ENCODE results near the gene CLDND2. TPM values are rescaled to one million over a fixed set of nuclear protein-coding genes. Genes with fewer than 3 reads are reported as not detected.

The CLDND2 gene
- total RNA-seq, 5 donors from 2014 or later (not counting 1 experiment from before 2014, with no cell fraction given), result 2.0 to 8.5 (median 5.8) TPM

DNA sequence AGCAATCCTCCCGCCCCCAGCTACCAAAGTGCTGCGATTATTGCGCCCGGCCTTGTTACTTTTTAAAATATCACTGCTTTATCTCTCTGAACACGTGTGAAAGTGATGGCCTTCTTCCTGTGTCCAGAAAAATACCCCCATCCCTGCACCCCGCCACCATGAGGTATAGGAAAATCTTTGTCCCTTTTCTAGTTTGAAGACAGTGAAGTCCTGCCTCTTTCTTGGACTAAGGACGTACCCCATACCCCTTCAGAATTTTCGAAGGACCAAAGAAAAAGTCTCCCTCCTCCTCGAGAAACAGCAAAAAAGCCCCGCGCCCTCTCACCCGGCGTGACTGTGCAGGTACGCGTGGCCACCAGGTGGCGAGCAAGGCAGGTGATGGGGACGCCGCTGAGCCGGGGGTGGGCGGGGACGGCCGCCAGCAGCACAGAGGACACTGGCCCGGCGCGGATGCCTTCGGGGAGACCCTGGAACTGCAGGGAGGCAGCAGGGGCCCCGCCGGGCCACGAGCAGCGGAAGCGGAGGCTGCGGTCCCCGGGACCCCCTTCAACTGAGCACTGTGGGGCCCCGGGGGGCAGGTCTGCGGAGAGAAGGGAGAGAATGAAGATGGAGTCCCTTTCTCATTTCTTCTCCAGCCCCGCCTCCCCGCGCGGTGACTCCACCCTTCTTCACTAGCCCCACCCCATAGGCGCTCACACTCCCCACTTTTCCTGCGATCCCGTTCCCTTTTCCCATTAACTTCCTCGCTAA lies 30.1 kb downstream of the CLDND2 start:
- POLR2A ChIA-PET, result no interaction called here

DNA sequence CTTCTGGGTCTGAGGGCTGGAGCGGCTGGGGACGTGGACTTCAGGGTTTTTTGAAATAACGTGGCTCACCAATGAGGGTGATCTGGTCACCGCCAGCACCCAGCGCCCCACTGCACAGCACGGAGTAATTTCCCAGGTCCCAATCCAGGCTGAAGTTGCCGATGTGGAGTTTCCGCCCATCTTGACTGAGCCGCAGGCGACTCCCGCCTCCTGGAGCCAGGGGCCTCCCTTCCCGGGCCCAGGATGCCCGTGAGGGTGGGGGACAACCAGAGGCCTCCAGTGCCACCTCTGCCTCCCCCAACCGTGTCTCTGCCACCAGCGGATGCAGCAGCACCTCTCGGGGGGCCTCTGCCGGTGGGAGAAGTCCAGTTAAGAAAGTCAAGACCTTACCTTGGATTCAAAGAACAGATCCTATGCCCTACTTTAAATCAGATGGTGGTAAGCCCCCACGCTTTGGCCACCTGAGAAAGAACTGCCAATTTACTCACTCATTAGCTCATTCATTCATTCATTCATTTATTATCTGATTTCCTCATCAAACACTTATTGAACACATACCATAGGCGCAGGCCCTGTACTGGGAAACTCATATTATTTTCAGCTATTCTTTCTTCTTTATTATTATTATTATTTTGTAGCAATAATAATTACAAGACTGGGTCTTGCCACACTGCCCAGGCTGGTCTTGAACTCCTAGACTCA lies 30.8 kb downstream of the CLDND2 start:
- Histone ChIP-seq H3K36me3 (ENCODE audit: control insufficient read depth in 2 of 2, extremely low read depth in 1 of 2, insufficient read depth in 1 of 2, low read length in 1 of 2) (no peaks in the 10 kb centered on the region), H3K9me3 (no peaks in the 10 kb centered on the region), H3K27me3 (replicated peaks in 1 of 2; ENCODE audit: control insufficient read depth in 2 of 2, extremely low read depth in 1 of 2, insufficient read depth in 2 of 2, low read length in 1 of 2) (peaks cover 0 to 26% of the 10 kb centered on the region in 2 experiments), H3K4me1 (ENCODE audit: control insufficient read depth in 1 of 2, extremely low read depth in 1 of 2, insufficient read depth in 2 of 2, low read length in 2 of 2) (peaks cover 2 to 24% of the 10 kb centered on the region in 2 experiments), H3K4me3 (ENCODE audit: control insufficient read depth in 1 of 2, extremely low read depth in 1 of 2, low read length in 1 of 2) (no peak overlapping the region), H3K27ac (ENCODE audit: low read length) (no peak overlapping the region)
- peaks cover 4 to 12% of the 10 kb centered on the region in 2 donors for H3K27me3 Mint-ChIP-seq
- H3K9me3 Mint-ChIP-seq, result no peaks in the 10 kb centered on the region
- POLR2A ChIA-PET, result no interaction called here
- H3K4me1 Mint-ChIP-seq, result peaks cover 9 to 22% (median 16%) of the 10 kb centered on the region in 3 donors
- DNase-seq, result no peak
- no peaks in the 10 kb centered on the region for H3K36me3 Mint-ChIP-seq
- 94% methylated on average over 13 of the region's 19 CpGs for WGBS (ENCODE audit: insufficient coverage)
- peak overlapping the region in 2 of 3 donors; percentile 85 to 89 for H3K4me3 Mint-ChIP-seq
- CTCF ChIA-PET, result interaction anchor here (0.6 to 0.9 kb wide), 2 partner anchors 70 to 84 kb away, joined by 5 to 9 read pairs; no protein-coding TSS in a partner anchor
- ATAC-seq (replicated peaks in 1 of 4), result no peak
- no peak overlapping the region for H3K27ac Mint-ChIP-seq

More for the DNA sequence above, 30.1 kb downstream of the CLDND2 start:
- 0% methylated on average over 35 of the region's 43 CpGs for WGBS (ENCODE audit: insufficient coverage)
- peak overlapping the region in 1 of 2 donors; percentile 4 for H3K27ac Mint-ChIP-seq
- peaks cover 9 to 22% (median 16%) of the 10 kb centered on the region in 3 donors for H3K4me1 Mint-ChIP-seq
- H3K4me1 ChIP-seq (ENCODE audit: control insufficient read depth in 1 of 2, extremely low read depth in 1 of 2, insufficient read depth in 2 of 2, low read length in 2 of 2), result peaks cover 2 to 24% of the 10 kb centered on the region in 2 experiments
- H3K4me3 ChIP-seq (ENCODE audit: control insufficient read depth in 1 of 2, extremely low read depth in 1 of 2, low read length in 1 of 2), result peak overlapping the region; percentile 61 to 63
- H3K9me3 ChIP-seq, result no peaks in the 10 kb centered on the region
- CTCF ChIA-PET, result interaction anchor here (0.6 to 1.1 kb wide), 3 partner anchors 27 to 84 kb away, joined by 4 to 9 read pairs (median 5); no protein-coding TSS in a partner anchor
- peak overlapping the region; percentile 79 to 89 (median 85) for H3K4me3 Mint-ChIP-seq
- no peaks in the 10 kb centered on the region for H3K36me3 Mint-ChIP-seq
- ATAC-seq (replicated peaks in 1 of 4) (peak; percentile 78 to 88 (median 83)), DNase-seq (peak; percentile 65 to 91 (median 83))
- H3K27me3 ChIP-seq (replicated peaks in 1 of 2; ENCODE audit: control insufficient read depth in 2 of 2, extremely low read depth in 1 of 2, insufficient read depth in 2 of 2, low read length in 1 of 2), result peaks cover 0 to 25% of the 10 kb centered on the region in 2 experiments
- peaks cover 4 to 12% of the 10 kb centered on the region in 2 donors for H3K27me3 Mint-ChIP-seq
- no peak overlapping the region for H3K27ac ChIP-seq (ENCODE audit: low read length)
- no peaks in the 10 kb centered on the region for H3K9me3 Mint-ChIP-seq
- no peaks in the 10 kb centered on the region for H3K36me3 ChIP-seq (ENCODE audit: control insufficient read depth in 2 of 2, extremely low read depth in 1 of 2, insufficient read depth in 1 of 2, low read length in 1 of 2)

DNA sequence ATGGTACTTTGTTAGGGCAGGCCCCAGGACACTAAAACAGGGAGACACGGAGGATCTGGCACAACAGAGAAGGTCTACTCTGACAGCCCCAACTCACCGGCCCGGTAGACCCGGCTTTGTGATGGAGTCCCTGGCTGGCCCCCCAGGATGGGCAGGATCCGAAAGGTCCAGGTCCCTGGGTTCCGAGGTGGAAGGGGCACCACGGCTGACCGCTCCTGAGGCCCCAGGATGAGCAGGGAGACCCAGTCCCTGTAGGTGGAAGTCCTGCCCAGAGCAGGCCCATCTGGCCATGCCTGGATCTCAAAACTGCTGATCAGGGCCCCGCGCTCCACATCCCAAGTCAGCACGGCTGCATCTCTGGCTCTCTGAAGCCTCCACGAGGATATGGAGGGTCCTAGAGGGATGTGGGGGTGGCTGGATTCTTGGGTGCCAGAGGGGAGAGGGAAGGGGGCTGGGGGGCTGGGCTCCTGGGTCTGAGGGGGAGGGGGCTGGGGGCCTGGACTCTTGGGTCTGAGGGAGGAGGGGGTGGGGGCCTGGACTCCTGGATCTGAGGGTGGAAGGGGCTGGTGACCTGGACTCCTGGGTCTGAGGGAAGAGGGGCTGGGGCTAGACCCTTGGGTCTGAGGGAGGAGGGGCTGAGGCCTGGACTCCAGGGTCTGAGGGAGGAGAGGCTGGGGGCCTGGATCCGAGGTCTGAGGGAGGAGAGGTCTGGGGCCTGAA lies 31.5 kb downstream of the CLDND2 start:
- Mint-ChIP-seq H3K4me3 (no peak overlapping the region), H3K4me1 (peaks cover 9 to 22% (median 14%) of the 10 kb centered on the region in 3 donors), H3K27ac (no peak overlapping the region), H3K27me3 (peaks cover 4 to 12% of the 10 kb centered on the region in 2 donors), H3K9me3 (no peaks in the 10 kb centered on the region), H3K36me3 (no peaks in the 10 kb centered on the region)
- no peak overlapping the region for H3K4me3 ChIP-seq (ENCODE audit: control insufficient read depth in 1 of 2, extremely low read depth in 1 of 2, low read length in 1 of 2)
- ChIA-PET POLR2A (no interaction called here), CTCF (no interaction called here)
- WGBS (ENCODE audit: insufficient coverage), result 93% methylated on average over 12 of the region's 13 CpGs
- H3K4me1 ChIP-seq (ENCODE audit: control insufficient read depth in 1 of 2, extremely low read depth in 1 of 2, insufficient read depth in 2 of 2, low read length in 2 of 2), result peaks cover 2 to 24% of the 10 kb centered on the region in 2 experiments
- no peak overlapping the region for H3K27ac ChIP-seq (ENCODE audit: low read length)
- no peak for DNase-seq
- no peaks in the 10 kb centered on the region for H3K9me3 ChIP-seq
- H3K27me3 ChIP-seq (replicated peaks in 1 of 2; ENCODE audit: control insufficient read depth in 2 of 2, extremely low read depth in 1 of 2, insufficient read depth in 2 of 2, low read length in 1 of 2), result peaks cover 0 to 29% of the 10 kb centered on the region in 2 experiments
- ATAC-seq (replicated peaks in 1 of 4), result no peak
- no peaks in the 10 kb centered on the region for H3K36me3 ChIP-seq (ENCODE audit: control insufficient read depth in 2 of 2, extremely low read depth in 1 of 2, insufficient read depth in 1 of 2, low read length in 1 of 2)

DNA sequence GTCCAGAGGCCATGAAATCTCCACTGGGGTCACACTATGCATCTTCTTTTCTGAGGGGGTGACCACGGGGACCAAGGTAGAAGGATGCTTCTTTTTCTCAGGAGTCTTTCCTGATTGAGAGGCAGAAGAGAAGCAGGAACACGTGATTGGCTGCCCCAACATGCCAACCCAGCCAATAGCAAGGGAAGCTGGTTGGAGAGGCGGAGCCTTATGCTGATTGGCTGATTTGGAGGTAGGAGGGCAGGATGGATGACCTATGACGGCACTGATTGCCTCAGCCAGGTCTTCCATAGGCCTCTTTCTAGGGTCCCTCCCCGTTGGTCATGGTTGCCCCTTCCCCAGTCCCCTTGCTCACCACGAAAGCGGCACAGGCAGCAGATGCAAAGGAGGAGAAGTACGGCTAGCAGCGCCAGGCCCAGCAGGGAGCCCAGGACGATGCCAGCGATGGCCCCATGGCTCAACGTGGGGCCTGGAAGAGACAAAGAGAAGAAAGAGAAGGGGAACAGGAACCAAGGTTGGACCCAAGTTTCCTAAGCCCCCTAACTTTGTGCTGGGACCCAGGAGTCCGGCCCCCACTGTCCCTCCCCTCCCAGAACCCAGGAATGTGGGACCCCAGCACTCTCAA lies 34.9 kb downstream of the CLDND2 start:
- H3K36me3 Mint-ChIP-seq, result peaks cover 3% of the 10 kb centered on the region
- Histone ChIP-seq H3K36me3 (ENCODE audit: control insufficient read depth in 2 of 2, extremely low read depth in 1 of 2, insufficient read depth in 1 of 2, low read length in 1 of 2) (no peaks in the 10 kb centered on the region), H3K27ac (ENCODE audit: low read length) (no peak overlapping the region), H3K4me1 (ENCODE audit: control insufficient read depth in 1 of 2, extremely low read depth in 1 of 2, insufficient read depth in 2 of 2, low read length in 2 of 2) (peaks cover 2 to 7% of the 10 kb centered on the region in 2 experiments), H3K9me3 (no peaks in the 10 kb centered on the region), H3K4me3 (ENCODE audit: control insufficient read depth in 1 of 2, extremely low read depth in 1 of 2, low read length in 1 of 2) (no peak overlapping the region), H3K27me3 (replicated peaks in 1 of 2; ENCODE audit: control insufficient read depth in 2 of 2, extremely low read depth in 1 of 2, insufficient read depth in 2 of 2, low read length in 1 of 2) (peaks cover 0 to 34% of the 10 kb centered on the region in 2 experiments)
- 90% methylated on average over 9 of the region's 13 CpGs for WGBS (ENCODE audit: insufficient coverage)
- H3K9me3 Mint-ChIP-seq, result peaks cover 0 to 4% (median 0%) of the 10 kb centered on the region in 3 donors
- no peak for ATAC-seq (replicated peaks in 1 of 4)
- peaks cover 23 to 36% of the 10 kb centered on the region in 2 donors for H3K27me3 Mint-ChIP-seq
- ChIA-PET CTCF (no interaction called here), POLR2A (no interaction called here)
- H3K27ac Mint-ChIP-seq, result no peak overlapping the region
- H3K4me3 Mint-ChIP-seq, result no peak overlapping the region
- peaks cover under 1 to 7% (median 4%) of the 10 kb centered on the region in 3 donors for H3K4me1 Mint-ChIP-seq
- no peak for DNase-seq

DNA sequence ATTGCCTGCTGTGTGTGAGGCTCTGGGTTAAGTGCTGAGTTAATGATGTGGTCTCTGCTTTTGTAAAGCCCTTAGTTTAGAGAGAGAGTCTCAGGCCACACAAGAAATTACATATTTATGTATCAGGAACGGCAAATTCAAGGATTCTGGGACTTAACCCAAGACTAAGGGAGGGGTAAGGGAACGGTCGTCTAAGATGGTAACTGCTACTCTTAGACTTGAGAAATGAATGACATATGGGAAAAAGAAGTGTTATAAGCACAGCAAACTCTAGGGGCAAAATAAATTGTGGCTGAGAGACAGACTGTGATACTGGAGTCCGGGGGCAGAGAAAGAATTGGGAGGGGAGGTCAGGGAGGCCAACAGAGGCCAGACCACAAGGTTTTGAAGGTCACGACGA lies 37.1 kb downstream of the CLDND2 start:
- ChIA-PET POLR2A (no interaction called here), CTCF (no interaction called here)
- peaks cover 0 to 15% of the 10 kb centered on the region in 2 experiments for H3K4me1 ChIP-seq (ENCODE audit: control insufficient read depth in 1 of 2, extremely low read depth in 1 of 2, insufficient read depth in 2 of 2, low read length in 2 of 2)
- Mint-ChIP-seq H3K36me3 (peaks cover 3% of the 10 kb centered on the region), H3K9me3 (peaks cover 0 to 4% (median 0%) of the 10 kb centered on the region in 3 donors), H3K4me3 (no peak overlapping the region), H3K27me3 (peaks cover 42 to 43% of the 10 kb centered on the region in 2 donors), H3K4me1 (peaks cover 6 to 7% (median 7%) of the 10 kb centered on the region in 3 donors), H3K27ac (peak overlapping the region in 1 of 2 donors; percentile 3)
- no peak for DNase-seq
- 94% methylated on average over 5 of the region's 6 CpGs for WGBS (ENCODE audit: insufficient coverage)
- no peaks in the 10 kb centered on the region for H3K9me3 ChIP-seq
- H3K27me3 ChIP-seq (replicated peaks in 1 of 2; ENCODE audit: control insufficient read depth in 2 of 2, extremely low read depth in 1 of 2, insufficient read depth in 2 of 2, low read length in 1 of 2), result peaks cover 0 to 45% of the 10 kb centered on the region in 2 experiments
- no peak for ATAC-seq (replicated peaks in 1 of 4)
- no peak overlapping the region for H3K27ac ChIP-seq (ENCODE audit: low read length)
- H3K4me3 ChIP-seq (ENCODE audit: control insufficient read depth in 1 of 2, extremely low read depth in 1 of 2, low read length in 1 of 2), result no peak overlapping the region
- H3K36me3 ChIP-seq (ENCODE audit: control insufficient read depth in 2 of 2, extremely low read depth in 1 of 2, insufficient read depth in 1 of 2, low read length in 1 of 2), result no peaks in the 10 kb centered on the region
